MM.1S (cell line): ENCODE results near the gene HDAC7.

ENCODE experiments used
- EZH2 ChIP-seq: fragments of 300-600 bp; sonication (generic); optimal IDR thresholded peaks from 2 replicates; pipeline ENCODE3; 2017; ENCODE audit warnings: low read depth, mild to moderate bottlenecking, antibody characterized with exemption, low read length, mixed read lengths
- TF ChIP-seq, protein P1 (sequence below): fragments of 300-600 bp; sonication (generic); IDR thresholded peaks from 2 replicates; pipeline ENCODE4 v1.5.1; 2016; ENCODE audit warnings: antibody characterized with exemption, low read length, mixed read lengths

DNA sequence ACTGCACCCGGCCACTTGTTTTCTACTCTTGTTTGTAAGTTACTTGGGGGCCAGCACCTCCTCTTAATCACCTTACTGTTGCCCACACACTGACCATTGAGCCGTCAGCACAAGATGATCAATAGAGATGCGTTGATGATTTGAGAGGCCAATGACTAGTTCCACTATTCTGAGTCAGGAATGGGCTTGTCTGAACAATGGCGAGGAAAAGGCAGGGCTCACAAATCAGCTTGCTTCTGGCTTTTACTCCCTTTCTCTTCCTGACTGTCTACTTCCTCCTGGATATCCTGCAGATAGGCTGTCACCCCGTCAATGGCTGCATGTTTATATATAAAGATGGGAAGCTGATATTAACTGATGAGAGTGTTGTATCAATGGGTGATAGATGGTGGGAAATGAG lies 29.1 kb upstream of the HDAC7 start:
- TF ChIP-seq, protein P1, sequence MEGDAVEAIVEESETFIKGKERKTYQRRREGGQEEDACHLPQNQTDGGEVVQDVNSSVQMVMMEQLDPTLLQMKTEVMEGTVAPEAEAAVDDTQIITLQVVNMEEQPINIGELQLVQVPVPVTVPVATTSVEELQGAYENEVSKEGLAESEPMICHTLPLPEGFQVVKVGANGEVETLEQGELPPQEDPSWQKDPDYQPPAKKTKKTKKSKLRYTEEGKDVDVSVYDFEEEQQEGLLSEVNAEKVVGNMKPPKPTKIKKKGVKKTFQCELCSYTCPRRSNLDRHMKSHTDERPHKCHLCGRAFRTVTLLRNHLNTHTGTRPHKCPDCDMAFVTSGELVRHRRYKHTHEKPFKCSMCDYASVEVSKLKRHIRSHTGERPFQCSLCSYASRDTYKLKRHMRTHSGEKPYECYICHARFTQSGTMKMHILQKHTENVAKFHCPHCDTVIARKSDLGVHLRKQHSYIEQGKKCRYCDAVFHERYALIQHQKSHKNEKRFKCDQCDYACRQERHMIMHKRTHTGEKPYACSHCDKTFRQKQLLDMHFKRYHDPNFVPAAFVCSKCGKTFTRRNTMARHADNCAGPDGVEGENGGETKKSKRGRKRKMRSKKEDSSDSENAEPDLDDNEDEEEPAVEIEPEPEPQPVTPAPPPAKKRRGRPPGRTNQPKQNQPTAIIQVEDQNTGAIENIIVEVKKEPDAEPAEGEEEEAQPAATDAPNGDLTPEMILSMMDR, result no peak
- TF ChIP-seq EZH2, result no peak
